Dedifferentiated amniotic fluid mesenchymal stem cell (primary cell): Measurements from ENCODE around the gene ARAP1.

ENCODE experiments used
- DNase-seq: peaks from one replicate; pipeline ENCODE4 v3.0.0-alpha.2; 2016; ENCODE audit errors: extremely low spot score

Gene ARAP1

DNA sequence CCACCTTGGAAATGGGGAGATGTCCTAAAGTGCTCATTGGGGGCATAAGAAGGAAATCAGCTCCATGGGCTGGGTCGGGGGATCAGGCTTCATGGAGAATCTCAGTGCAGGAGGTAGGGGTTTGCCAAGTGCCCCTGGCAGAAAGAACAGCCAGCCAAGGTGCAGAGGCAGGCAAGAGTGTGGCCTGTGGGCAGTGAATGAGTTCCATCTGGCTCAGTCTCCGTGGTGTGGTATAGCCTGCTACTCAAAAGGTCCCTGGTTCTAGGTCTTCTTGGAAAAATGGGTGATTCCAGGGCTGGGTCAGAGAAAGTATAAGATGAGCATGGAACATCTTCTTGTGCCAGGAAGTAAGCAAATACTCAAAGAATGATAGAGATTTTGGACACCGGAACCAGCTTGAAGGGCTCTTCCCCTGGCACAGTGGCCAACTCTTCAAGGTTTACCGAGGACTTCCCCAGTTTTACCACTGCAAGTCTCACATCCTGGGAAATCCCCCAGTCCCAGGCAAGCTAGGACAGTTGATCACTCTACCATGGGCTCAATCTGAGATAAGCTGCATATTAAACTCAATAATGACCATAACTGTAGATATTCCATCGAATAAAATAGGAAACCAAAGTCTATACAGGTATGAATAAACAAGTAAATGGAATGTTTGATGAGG lies 10.6 kb upstream of the ARAP1 start:
- DNase-seq: no peak

DNA sequence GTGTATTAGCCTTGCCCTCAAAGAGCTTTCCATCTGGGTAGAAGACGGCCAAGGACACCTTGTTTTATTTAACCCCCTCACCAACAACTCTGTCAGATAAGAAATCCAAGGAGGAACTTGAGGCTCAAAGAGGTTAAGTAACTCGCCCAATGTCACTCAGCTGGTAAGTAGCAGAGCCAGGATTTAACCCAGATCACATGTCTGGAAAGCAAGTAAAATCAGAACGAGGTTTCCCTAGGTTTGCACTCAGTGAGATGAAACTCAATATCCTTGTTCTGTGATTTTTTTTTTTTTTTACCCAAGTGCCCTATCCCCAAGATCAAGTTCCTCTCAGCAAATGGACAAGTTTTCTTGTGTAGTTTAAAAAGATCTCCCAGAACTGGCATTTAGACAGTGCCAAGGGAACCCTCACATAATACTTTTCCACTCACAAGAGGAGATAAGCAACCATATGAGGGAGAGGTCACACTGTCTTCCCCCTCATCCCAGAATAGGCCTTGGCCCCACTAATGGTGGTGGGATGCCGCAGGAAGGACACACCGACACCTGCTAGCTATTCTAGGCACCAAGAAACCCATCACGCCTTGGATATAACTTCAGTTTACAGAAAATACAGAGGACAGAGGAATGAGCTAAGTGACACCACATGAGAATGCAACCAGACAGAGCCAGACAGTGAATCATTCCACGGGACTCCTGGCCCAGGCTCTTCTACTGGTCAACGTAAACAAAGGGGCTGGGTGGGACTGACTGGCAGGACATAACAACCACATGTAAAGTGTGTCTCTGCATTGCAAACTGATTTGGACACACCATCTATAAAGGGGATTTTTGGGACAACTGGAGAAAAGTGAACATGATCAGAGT lies 8.6 kb upstream of the ARAP1 start:
- no peak for DNase-seq

GRCh38 chr11:72759468-72759985 lies 7.3 kb upstream of the ARAP1 start:
- no peak for DNase-seq

DNA sequence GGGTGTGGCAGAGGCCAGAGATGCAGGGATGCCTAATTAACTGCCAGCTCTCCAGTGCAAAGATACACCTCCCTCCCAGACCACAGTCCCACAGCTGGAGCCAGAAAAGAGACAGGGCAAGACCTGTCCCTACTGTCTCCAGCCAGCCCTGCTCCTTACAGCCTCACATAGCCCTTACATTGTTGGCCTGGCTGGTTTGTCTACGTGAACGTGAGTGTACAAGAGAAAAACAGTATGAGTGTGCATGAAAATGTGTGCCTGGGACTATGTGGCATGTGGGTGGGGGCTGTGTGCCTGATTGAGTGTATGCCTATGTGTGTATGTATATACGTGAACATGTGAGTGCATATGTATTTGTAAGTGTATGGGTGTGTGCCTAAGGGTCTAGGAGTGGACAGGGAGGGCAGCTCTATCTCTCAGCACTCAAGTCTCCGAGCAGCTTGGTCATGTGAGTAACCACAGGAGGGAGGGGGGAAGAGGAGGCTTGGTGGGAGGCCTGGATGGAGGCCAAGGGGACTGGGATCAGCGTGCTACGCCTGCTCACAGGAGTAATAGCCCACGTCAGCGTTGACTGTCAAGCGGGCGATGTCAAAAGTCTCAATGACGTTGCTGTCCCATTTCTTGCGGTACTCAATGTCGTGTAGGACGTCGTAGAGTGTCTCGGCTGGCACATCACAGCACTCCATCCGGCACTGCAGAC lies 6.6 kb upstream of the ARAP1 start:
- DNase-seq: no peak

DNA sequence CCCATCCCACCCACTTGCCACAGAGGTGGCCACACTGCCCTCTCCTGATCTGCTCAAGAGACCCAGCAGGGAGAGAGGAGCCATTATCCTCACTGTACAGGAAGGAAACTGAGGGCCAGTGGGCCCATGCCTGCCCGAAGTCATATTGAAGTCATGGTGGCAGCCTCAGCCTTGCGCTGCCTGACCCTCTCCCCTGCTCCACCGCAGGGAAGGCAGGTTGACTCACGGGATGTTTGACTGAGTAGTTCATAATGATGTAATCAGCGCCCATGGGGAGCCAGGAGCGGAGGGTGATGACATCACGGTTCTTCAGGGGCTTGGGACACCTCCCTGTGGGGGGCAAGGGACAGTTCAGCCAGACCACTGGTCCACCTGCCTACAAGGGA lies 6.1 kb upstream of the ARAP1 start:
- DNase-seq: no peak

DNA sequence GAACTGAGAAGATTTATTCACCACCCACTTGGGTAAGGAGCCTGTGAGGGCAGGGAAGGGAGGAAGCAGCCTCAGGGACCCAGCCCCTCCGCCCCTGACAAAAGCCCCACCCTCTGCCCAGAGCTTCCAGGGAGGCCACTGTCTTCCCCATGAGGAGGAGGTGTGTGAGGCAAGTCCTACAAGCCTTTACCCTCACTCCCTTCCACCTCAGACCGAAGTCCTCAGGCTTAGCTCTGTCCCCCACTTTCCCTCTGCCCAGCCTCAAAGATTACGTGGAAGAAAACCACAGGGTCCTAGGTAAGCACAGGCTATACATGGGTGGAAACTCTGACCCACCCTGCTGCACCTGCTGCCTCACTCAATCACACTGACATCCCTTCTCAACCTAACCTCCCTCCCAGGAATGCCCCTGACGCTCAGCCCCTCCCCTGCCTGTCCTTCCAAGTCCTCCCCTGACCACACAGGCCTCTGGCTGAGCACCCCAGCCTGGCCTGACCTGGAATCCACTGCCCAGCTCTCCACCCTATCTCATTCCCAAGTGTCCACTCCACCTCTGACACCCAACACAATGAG lies 3.6 kb upstream of the ARAP1 start:
- DNase-seq: no peak

DNA sequence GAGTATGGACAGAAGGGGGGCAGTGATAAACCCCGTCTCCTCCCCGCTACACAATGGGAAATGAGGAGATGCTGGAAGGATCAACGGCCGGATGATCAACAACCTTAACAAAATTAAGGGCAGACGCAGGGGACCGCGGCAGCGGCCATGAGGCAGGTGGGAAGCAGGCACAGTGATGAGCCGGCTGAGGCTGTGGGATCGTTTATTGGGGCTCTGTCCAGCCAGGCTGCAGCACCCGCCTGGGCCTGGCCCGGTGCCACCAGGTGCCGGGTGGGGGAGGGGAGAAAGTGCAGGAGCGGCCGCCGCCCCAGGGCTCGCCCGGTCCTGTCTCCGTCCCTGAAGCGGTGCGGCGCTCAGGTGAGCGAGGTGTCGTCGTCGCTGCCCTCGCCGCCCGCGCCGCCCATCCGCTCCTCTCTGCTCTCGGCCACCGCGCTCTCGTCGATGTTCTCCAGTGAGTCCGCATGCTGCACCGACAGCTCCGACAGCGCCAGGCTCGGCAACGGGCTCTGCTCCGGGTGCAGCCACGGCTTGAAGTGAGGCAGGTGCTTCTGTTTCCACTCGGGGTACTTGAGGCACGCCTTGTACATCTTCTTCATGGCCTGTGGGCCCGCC lies 2.4 kb upstream of the ARAP1 start:
- no peak for DNase-seq

GRCh38 chr11:72754149-72754543 lies 1.9 kb upstream of the ARAP1 start:
- no peak for DNase-seq

- no peak for DNase-seq
Measured at GRCh38 chr11:72753341-72754148, 1.3 kb upstream of the ARAP1 start.

GRCh38 chr11:72751116-72752087 lies 806 bp downstream of the ARAP1 start:
- no peak for DNase-seq

GRCh38 chr11:72750556-72751115 lies 1.6 kb downstream of the ARAP1 start:
- no peak for DNase-seq

- DNase-seq: no peak
Measured at GRCh38 chr11:72750086-72750485, 2.1 kb downstream of the ARAP1 start.

DNA sequence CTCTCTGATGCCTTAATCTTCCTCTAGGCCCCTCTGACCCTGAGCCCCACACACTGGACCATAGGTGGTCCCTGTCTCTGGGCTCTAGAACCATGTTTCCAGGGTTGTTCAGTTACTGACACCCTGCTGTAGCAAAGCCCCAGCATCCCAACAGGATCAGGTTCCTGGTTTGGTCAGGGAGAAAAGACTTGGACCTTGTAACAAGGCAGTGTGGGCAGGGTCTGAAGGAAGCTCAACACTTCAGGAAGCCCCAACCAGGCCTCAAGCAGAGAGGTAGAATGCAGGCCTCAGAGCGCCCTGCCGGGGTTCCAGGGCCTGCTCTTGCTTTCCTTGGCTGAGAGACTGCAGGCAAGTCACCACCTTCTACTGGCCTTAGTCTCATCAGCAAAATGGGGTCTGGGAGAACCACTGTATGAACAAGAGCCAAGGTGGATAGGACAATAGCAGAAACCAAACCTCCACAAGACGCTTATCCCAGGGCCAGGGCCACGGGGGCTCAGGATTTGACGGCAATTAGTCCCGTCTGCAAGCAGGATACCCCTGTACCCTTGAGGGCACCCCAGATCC lies 4.8 kb downstream of the ARAP1 start:
- no peak for DNase-seq

GRCh38 chr11:72746821-72747220 lies 5.4 kb downstream of the ARAP1 start:
- no peak for DNase-seq

GRCh38 chr11:72745925-72746550 lies 6.2 kb downstream of the ARAP1 start:
- no peak for DNase-seq

GRCh38 chr11:72745511-72745910 lies 6.7 kb downstream of the ARAP1 start:
- DNase-seq: no peak

GRCh38 chr11:72744474-72744873 lies 7.7 kb downstream of the ARAP1 start:
- no peak for DNase-seq
